ENCODE data around the gene KRTAP2-1.
"Not testable (repeated sequence)": the region's sequence is repeated elsewhere in the genome, so short reads cannot be mapped to it uniquely, and the experiment has no call there.

KRTAP2-1 gene

GRCh38 chr17:41057547-41057946, 10.4 kb upstream of the KRTAP2-1 start:
- no peak for DNase-seq (ENCODE audit: low spot score)

- not testable (repeated sequence) for DNase-seq (ENCODE audit: low spot score)
These were observed 8.0 kb upstream of the KRTAP2-1 start, which contains the start of gene KRTAP2-2 for GRCh38 chr17:41055130-41055529. KRTAP2-2 (minus strand) TSS chr17:41055230; CDS start chr17:41055211, 19 bp downstream.

GRCh38 chr17:41054556-41054955, 7.4 kb upstream of the KRTAP2-1 start:
- DNase-seq (ENCODE audit: low spot score), result not testable (repeated sequence)

GRCh38 chr17:41054025-41054424, 6.9 kb upstream of the KRTAP2-1 start:
- DNase-seq (ENCODE audit: low spot score), result peak; percentile 84

GRCh38 chr17:41052566-41052965, 5.5 kb upstream of the KRTAP2-1 start:
- DNase-seq (ENCODE audit: low spot score), result no peak

- peak; percentile 81 for DNase-seq (ENCODE audit: low spot score)
These were observed 2.0 kb upstream of the KRTAP2-1 start for GRCh38 chr17:41049110-41049509.

- DNase-seq (ENCODE audit: low spot score), result peak; percentile 64
These were observed 1.3 kb upstream of the KRTAP2-1 start for GRCh38 chr17:41048441-41048840.

GRCh38 chr17:41042953-41043352, 4.2 kb downstream of the KRTAP2-1 start:
- DNase-seq (ENCODE audit: low spot score), result no peak

GRCh38 chr17:41040783-41041571, 6.1 kb downstream of the KRTAP2-1 start, which contains the start of gene KRTAP1-1:
KRTAP1-1 (minus strand) TSS chr17:41041450; CDS start chr17:41041397, 53 bp downstream.
- DNase-seq (ENCODE audit: low spot score), result peak; percentile 47

GRCh38 chr17:41037853-41038350, 9.2 kb downstream of the KRTAP2-1 start:
- no peak for DNase-seq (ENCODE audit: low spot score)

GRCh38 chr17:41034346-41034935, 12.7 kb downstream of the KRTAP2-1 start, which contains the start of gene KRTAP1-3:
KRTAP1-3 (minus strand) TSS chr17:41034874; CDS start chr17:41034821, 53 bp downstream.
- not testable (repeated sequence) for DNase-seq (ENCODE audit: low spot score)

GRCh38 chr17:41029633-41030245, 17.4 kb downstream of the KRTAP2-1 start, which contains the start of gene KRTAP1-4:
KRTAP1-4 (minus strand) TSS chr17:41030195; CDS start chr17:41030078, 117 bp downstream.
- no peak for DNase-seq (ENCODE audit: low spot score)

- no peak for DNase-seq (ENCODE audit: low spot score)
These were observed 20.2 kb downstream of the KRTAP2-1 start, which contains the start of gene KRTAP1-5 for GRCh38 chr17:41026715-41027471. KRTAP1-5 (minus strand) TSS chr17:41027208; CDS start chr17:41027155, 53 bp downstream.

GRCh38 chr17:41024697-41025096, 22.4 kb downstream of the KRTAP2-1 start:
- no peak for DNase-seq (ENCODE audit: low spot score)

- peak; percentile 72 for DNase-seq (ENCODE audit: low spot score)
These were observed 26.8 kb downstream of the KRTAP2-1 start for GRCh38 chr17:41020336-41020735.

GRCh38 chr17:41019415-41019814, 27.7 kb downstream of the KRTAP2-1 start:
- no peak for DNase-seq (ENCODE audit: low spot score)

GRCh38 chr17:41018541-41018940, 28.6 kb downstream of the KRTAP2-1 start:
- no peak for DNase-seq (ENCODE audit: low spot score)

GRCh38 chr17:41016578-41017215, 30.4 kb downstream of the KRTAP2-1 start:
- no peak for DNase-seq (ENCODE audit: low spot score)

- DNase-seq (ENCODE audit: low spot score), result peak; percentile 80
These were observed 31.7 kb downstream of the KRTAP2-1 start for GRCh38 chr17:41015454-41015853.

GRCh38 chr17:41013606-41014005, 33.5 kb downstream of the KRTAP2-1 start:
- DNase-seq (ENCODE audit: low spot score), result peak; percentile 8

GRCh38 chr17:41013181-41013580, 33.9 kb downstream of the KRTAP2-1 start:
- peak; percentile 31 for DNase-seq (ENCODE audit: low spot score)

Measured in kidney tubule cell (primary cell).